KMS-11 (cell line): ENCODE measurements around the gene COL18A1.

Experiments used
- H2AFZ ChIP-seq: fragments of 200-600 bp; sonication (generic); 2 replicates; pipeline ENCODE4 v1.6.1; 2016; ENCODE audit warnings: antibody characterized with exemption, mixed run types, low read depth
- H3K27ac ChIP-seq: fragments of 200-600 bp; sonication (generic); 2 replicates; pipeline ENCODE4 v1.6.1; 2016; ENCODE audit warnings: mild to moderate bottlenecking, mixed run types
- H3K27me3 ChIP-seq: fragments of 200-600 bp; sonication (generic); 2 replicates; pipeline ENCODE4 v1.6.1; 2017; ENCODE audit warnings: mild to moderate bottlenecking, low read depth, mixed run types, moderate library complexity; ENCODE audit not compliant: insufficient read depth
- H3K36me3 ChIP-seq: fragments of 200-600 bp; sonication (generic); 2 replicates; pipeline ENCODE4 v1.6.1; 2017; ENCODE audit warnings: mild to moderate bottlenecking, mixed run types; ENCODE audit not compliant: insufficient read depth
- H3K4me1 ChIP-seq: fragments of 200-600 bp; sonication (generic); 2 replicates; pipeline ENCODE4 v1.6.1; 2016; ENCODE audit warnings: mild to moderate bottlenecking, low read depth, mixed run types; ENCODE audit not compliant: poor library complexity, severe bottlenecking
- H3K4me2 ChIP-seq: fragments of 200-600 bp; sonication (generic); 2 replicates; pipeline ENCODE4 v1.7.0; 2016; ENCODE audit warnings: mild to moderate bottlenecking, mixed run types
- H3K4me3 ChIP-seq: fragments of 200-600 bp; sonication (generic); IDR thresholded peaks from 2 replicates; pipeline ENCODE4 v1.6.1; 2017; ENCODE audit warnings: low read depth, low read length, mixed read lengths; ENCODE audit not compliant: insufficient read depth
- H3K79me2 ChIP-seq: fragments of 200-600 bp; sonication (generic); 2 replicates; pipeline ENCODE4 v1.6.1; 2016; ENCODE audit warnings: low read depth, mixed run types; ENCODE audit not compliant: insufficient read depth
- H3K9ac ChIP-seq: fragments of 200-600 bp; sonication (generic); 2 replicates; pipeline ENCODE4 v1.6.1; 2016; ENCODE audit warnings: mild to moderate bottlenecking, mixed run types
- H4K20me1 ChIP-seq: fragments of 200-600 bp; sonication (generic); 2 replicates; pipeline ENCODE4 v1.6.1; 2016; ENCODE audit warnings: mild to moderate bottlenecking, mixed run types; ENCODE audit not compliant: insufficient read depth
- TF ChIP-seq, protein P1 (sequence below): fragments of 200-600 bp; sonication (generic); conservative IDR thresholded peaks from 2 replicates; pipeline ENCODE4 v1.6.1; 2017; ENCODE audit warnings: low read depth, mild to moderate bottlenecking, antibody characterized with exemption, low read length, moderate library complexity, mixed read lengths

Gene COL18A1

DNA sequence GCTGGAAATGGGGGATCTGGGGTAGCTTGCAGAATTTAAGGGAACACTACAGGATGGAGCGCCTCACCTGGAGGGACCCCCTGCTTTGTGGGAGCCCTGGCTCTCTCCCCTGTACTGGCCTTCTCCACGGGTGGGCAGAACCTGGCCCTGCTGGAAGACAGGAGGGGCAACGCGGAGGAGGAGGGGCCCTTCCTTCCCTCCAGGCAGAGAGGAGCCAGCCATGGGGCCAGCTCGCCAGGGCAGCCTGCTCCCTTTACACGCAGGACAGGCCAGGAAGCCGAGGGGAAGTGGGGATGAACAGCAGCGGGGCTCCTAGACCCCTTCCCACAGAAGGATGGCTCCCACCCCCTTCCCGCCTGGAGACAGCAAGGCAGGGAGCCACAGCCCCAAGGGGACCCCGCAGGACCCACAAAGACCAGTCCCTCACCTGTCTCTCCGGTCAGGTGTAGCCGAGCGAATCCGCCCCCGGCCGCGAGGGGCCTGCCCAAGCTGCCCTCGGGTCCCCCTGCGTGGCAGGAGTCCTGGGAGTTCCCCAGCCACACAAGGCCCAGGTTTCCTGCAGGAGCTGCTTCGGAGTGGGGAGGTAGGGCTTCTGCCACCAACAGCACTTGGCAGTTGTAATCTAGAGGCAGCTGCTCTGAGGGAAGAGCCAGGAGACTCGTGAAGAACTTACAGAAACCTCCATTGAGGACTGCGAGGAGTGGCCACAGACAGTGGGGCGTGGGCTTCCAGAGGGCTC, 138.9 kb downstream of the COL18A1 start:
- Histone ChIP-seq H4K20me1 (no peaks in the 10 kb centered on the region), H3K4me3 (no peak overlapping the region), H3K27me3 (peaks cover 20% of the 10 kb centered on the region; the same call in 1 of the 2 replicates), H3K27ac (no peak overlapping the region), H3K79me2 (peaks cover 28% of the 10 kb centered on the region), H3K9ac (no peak overlapping the region), H3K36me3 (no peaks in the 10 kb centered on the region), H3K4me2 (no peak overlapping the region), H2AFZ (no peak overlapping the region), H3K4me1 (no peaks in the 10 kb centered on the region)
- TF ChIP-seq, protein P1, sequence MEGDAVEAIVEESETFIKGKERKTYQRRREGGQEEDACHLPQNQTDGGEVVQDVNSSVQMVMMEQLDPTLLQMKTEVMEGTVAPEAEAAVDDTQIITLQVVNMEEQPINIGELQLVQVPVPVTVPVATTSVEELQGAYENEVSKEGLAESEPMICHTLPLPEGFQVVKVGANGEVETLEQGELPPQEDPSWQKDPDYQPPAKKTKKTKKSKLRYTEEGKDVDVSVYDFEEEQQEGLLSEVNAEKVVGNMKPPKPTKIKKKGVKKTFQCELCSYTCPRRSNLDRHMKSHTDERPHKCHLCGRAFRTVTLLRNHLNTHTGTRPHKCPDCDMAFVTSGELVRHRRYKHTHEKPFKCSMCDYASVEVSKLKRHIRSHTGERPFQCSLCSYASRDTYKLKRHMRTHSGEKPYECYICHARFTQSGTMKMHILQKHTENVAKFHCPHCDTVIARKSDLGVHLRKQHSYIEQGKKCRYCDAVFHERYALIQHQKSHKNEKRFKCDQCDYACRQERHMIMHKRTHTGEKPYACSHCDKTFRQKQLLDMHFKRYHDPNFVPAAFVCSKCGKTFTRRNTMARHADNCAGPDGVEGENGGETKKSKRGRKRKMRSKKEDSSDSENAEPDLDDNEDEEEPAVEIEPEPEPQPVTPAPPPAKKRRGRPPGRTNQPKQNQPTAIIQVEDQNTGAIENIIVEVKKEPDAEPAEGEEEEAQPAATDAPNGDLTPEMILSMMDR, result no peak

DNA sequence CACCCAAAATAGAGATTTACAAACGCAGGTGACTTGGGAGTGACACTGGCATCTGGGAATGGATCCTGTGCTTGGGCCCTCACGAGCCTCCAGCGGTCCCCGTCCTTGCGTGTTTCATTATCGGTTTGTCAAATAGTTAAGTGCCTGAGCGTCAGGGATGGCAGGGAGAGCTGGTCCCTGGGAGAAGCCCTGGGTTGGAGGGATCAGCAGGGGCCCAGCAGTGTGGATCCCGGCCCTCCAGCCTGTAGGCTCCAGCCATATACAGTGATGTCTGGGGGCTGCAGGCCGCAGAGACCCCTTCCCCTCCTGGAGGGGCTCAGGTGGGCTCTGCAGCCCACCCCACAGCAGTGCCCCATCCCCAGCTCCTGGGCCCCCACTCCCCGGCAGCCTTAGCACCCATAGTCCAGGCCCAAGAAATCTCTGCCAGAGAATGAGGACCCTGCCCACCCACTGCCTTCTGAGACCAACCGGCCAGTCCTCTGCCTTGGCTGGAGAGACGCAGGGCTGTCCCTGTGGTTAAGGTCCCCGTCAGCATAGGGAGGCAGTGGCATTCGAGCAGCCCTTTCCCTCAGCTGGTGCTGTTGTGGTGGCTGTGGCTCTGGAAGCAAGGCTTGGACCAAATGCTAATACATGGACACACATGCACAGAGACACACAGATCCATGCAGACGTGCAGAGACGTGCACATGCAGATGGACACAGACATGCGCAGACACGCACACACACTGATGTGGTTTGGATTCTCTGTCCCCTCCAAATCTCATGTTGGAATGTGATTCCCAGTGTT, 139.7 kb downstream of the COL18A1 start:
- no peak overlapping the region for H3K4me2 ChIP-seq
- H3K79me2 ChIP-seq, result peaks cover 20% of the 10 kb centered on the region
- H4K20me1 ChIP-seq, result no peaks in the 10 kb centered on the region
- no peak overlapping the region for H2AFZ ChIP-seq
- no peak overlapping the region for H3K27ac ChIP-seq
- H3K27me3 ChIP-seq, result peaks cover 24% of the 10 kb centered on the region; the same call in 1 of the 2 replicates
- TF ChIP-seq, protein P1, result no peak
- H3K4me1 ChIP-seq, result no peaks in the 10 kb centered on the region
- H3K36me3 ChIP-seq, result no peaks in the 10 kb centered on the region
- H3K9ac ChIP-seq, result no peak overlapping the region
- no peak overlapping the region for H3K4me3 ChIP-seq

DNA sequence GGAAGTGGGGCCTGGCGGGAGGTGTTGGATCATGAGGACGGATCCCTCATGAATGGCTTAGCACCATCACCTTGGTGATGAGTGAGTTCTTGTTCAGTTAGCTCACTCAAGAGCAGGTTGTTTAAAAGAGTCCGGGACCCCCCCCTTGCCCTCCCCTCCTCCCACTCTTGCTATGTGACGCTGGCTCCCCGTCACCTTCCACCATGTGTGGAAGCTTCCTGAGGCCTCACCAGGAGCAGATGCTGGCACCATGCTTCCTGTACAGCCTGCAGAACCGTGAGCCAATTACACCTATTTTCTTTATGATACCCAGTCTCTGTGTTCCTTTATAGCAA, 140.2 kb downstream of the COL18A1 start:
- no peak overlapping the region for H2AFZ ChIP-seq
- H3K9ac ChIP-seq, result no peak overlapping the region
- peaks cover 24% of the 10 kb centered on the region; the same call in 1 of the 2 replicates for H3K27me3 ChIP-seq
- peaks cover 2% of the 10 kb centered on the region for H3K4me1 ChIP-seq
- H3K4me2 ChIP-seq, result no peak overlapping the region
- TF ChIP-seq, protein P1, result no peak
- H3K79me2 ChIP-seq, result peaks cover 14% of the 10 kb centered on the region
- H3K36me3 ChIP-seq, result no peaks in the 10 kb centered on the region
- H4K20me1 ChIP-seq, result no peaks in the 10 kb centered on the region
- H3K27ac ChIP-seq, result no peak overlapping the region
- no peak overlapping the region for H3K4me3 ChIP-seq

DNA sequence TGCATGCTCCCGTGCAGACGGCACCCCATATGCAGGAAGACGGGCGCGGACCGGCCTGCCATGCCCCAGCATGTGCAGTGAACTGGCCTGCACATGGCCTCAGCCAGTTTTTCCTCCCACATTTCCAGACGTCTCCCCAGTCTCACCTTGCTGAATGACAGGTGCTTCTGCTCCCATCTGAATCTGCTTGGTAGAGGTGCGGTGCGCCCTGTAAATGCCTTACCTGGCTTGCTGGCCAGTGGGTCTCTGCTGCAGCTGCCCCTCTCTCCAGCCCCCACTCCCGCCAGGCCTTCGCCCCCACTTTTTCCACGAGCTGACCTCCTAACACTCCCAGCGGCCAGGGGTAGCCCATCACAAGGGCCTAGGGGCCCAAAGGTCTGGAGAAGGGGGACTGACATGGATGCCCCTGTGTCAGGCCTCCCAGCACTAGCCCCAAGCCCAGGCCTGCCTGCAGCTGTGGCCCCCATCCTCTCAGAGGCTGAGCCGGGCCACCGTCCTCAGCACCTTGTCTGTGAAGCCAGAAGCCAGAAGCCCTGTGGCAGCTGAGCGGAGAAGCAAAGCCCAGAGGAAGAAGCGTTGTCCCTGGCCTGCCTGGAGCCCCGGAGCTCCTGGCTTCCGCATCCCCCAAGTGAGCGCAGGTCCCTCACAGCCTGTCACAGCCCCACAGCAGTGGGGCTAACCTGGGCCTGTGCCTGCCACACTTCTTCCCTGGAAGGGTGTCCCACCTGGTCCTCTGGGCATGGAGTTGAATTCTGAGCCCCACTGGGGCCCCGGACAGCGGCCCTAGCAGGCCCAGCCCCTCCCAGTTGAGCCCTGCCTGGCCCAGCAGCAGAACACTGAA, 140.9 kb downstream of the COL18A1 start:
- H3K27ac ChIP-seq, result no peak overlapping the region

More for the DNA sequence above, 140.9 kb downstream of the COL18A1 start:
- Histone ChIP-seq H2AFZ (no peak overlapping the region), H4K20me1 (no peaks in the 10 kb centered on the region), H3K79me2 (peaks cover 7% of the 10 kb centered on the region), H3K4me1 (peaks cover 6% of the 10 kb centered on the region), H3K9ac (no peak overlapping the region), H3K4me2 (no peak overlapping the region), H3K4me3 (no peak overlapping the region), H3K27me3 (peaks cover 25% of the 10 kb centered on the region; the same call in 1 of the 2 replicates), H3K36me3 (no peaks in the 10 kb centered on the region)
- TF ChIP-seq, protein P1, result no peak
